GM12878 (cell line): ENCODE data around the gene VDR. TPM values are rescaled to one million over a fixed set of nuclear protein-coding genes. Genes with fewer than 3 reads are reported as not detected.

ENCODE experiments used
- ATAC-seq: fragments of 200-7000 bp; cut with Tn5 transposase; 3 replicates; pipeline ENCODE4 v1.9.1; 2020; ENCODE audit warnings: mild to moderate bottlenecking, moderate library complexity
- BruUV-seq: library from RNA; stranded (reverse); fragments of 400-500 nt; replicated peaks from 2 replicates; lab custom pipeline; 2021; lab: Mats Ljungman, UMichigan
- CTCF ChIA-PET: fragments of 300-600 bp; sonication (Branson Sonifier 250); formaldehyde crosslinking; extraction: SDS; loops from one replicate; lab custom pipeline; 2021; ENCODE audit warnings: inconsistent platforms; lab: Yijun Ruan, JAX
- POLR2A ChIA-PET: fragments of 350-600 bp; formaldehyde crosslinking; extraction: SDS; loops from one replicate; lab custom pipeline; 2021; ENCODE audit warnings: inconsistent platforms; lab: Charles Lee
- RAD21 ChIA-PET: fragments of 300-600 bp; sonication (Branson Sonifier 250); formaldehyde crosslinking; loops from one replicate; lab custom pipeline; 2023; ENCODE audit warnings: antibody characterized with exemption; ENCODE audit not compliant: unreplicated experiment; lab: Charles Lee
- SMC1A ChIA-PET: fragments of 300-600 bp; sonication (Branson Sonifier 250); formaldehyde crosslinking; loops from one replicate; lab custom pipeline; 2023; ENCODE audit not compliant: unreplicated experiment, uncharacterized antibody; lab: Charles Lee
- DNase-seq: peaks from one replicate; pipeline ENCODE4 v3.0.0-alpha.2; 2011; ENCODE audit warnings: low read depth, low spot score
- FAIRE-seq: peaks from 3 replicates; lab custom pipeline; 2011; peaks lifted over from hg19 to GRCh38; lab: Jason Lieb, UNC
- H2AFZ ChIP-seq: 2 replicates; pipeline ENCODE4 v1.6.0; 2011; ENCODE audit warnings: low read depth, low read length, control low read depth; ENCODE audit not compliant: control insufficient read depth
- H3K27ac ChIP-seq: 2 replicates; pipeline ENCODE4 v1.5.1; 2011; ENCODE audit warnings: control low read depth; ENCODE audit not compliant: control insufficient read depth, insufficient read depth
- H3K27me3 ChIP-seq, 2 experiments: replicated peaks in 1 of 2; 2 replicates each; pipeline versions ENCODE4 v1.6.0 to v1.6.1; 2011; ENCODE audit warnings: low read length in 1 of 2; ENCODE audit not compliant: control insufficient read depth in 2 of 2, insufficient read depth in 2 of 2
- H3K36me3 ChIP-seq, 2 experiments: 2 replicates each; pipeline ENCODE4 v1.5.1; 2011; ENCODE audit warnings: low read length in 1 of 2; ENCODE audit not compliant: control insufficient read depth in 2 of 2, insufficient read depth in 2 of 2
- H3K4me1 ChIP-seq: 2 replicates; pipeline ENCODE4 v1.6.1; 2011; ENCODE audit warnings: mild to moderate bottlenecking, low read length, moderate library complexity, mixed read lengths; ENCODE audit not compliant: control insufficient read depth, insufficient read depth
- H3K4me2 ChIP-seq: 2 replicates; pipeline ENCODE4 v1.6.0; 2011; ENCODE audit warnings: control low read depth; ENCODE audit not compliant: control insufficient read depth, insufficient read depth
- H3K4me3 ChIP-seq: fragments of 200-600 bp; sonication (generic); 2 replicates; pipeline ENCODE4 v1.5.1; 2016
- H3K79me2 ChIP-seq: 2 replicates; pipeline ENCODE4 v1.6.0; 2011; ENCODE audit warnings: low read length; ENCODE audit not compliant: control insufficient read depth, insufficient read depth
- H3K9ac ChIP-seq: 2 replicates; pipeline ENCODE4 v1.8.0; 2011; ENCODE audit warnings: low read length, control low read depth, mixed read lengths; ENCODE audit not compliant: control insufficient read depth, insufficient read depth
- H3K9me3 ChIP-seq: replicated peaks from 3 replicates; pipeline ENCODE4 v1.5.1; 2011; ENCODE audit warnings: mild to moderate bottlenecking, low read length; ENCODE audit not compliant: control insufficient read depth, insufficient read depth
- H4K20me1 ChIP-seq: 2 replicates; pipeline ENCODE4 v1.6.0; 2011; ENCODE audit not compliant: control insufficient read depth, insufficient read depth
- CHD4 ChIP-seq: fragments of 200-600 bp; sonication (generic); IDR thresholded peaks from 2 replicates; pipeline ENCODE4 v1.6.1; 2016; ENCODE audit warnings: mild to moderate bottlenecking
- CREB1 ChIP-seq: IDR thresholded peaks from 2 replicates; pipeline ENCODE4 v1.6.1; 2012; ENCODE audit warnings: low read depth, mild to moderate bottlenecking, inconsistent platforms
- CUX1 ChIP-seq: IDR thresholded peaks from 2 replicates; pipeline ENCODE4 v1.6.1; 2012; ENCODE audit warnings: improper control_type of control experiment, low read depth, low read length; ENCODE audit not compliant: insufficient replicate concordance
- EGR1 ChIP-seq, 2 experiments: IDR thresholded peaks; 1 replicate in 1 of 2; 2 replicates in 1 of 2; pipeline ENCODE4 v1.6.1; 2011 to 2012; ENCODE audit warnings: low read depth in 2 of 2, low read length in 2 of 2, borderline replicate concordance in 1 of 2, mild to moderate bottlenecking in 1 of 2, moderate library complexity in 1 of 2
- ESRRA ChIP-seq: IDR thresholded peaks from 2 replicates; pipeline ENCODE4 v1.6.1; 2012; ENCODE audit warnings: mild to moderate bottlenecking, low read length, improper control_type of control experiment
- IRF4 ChIP-seq: IDR thresholded peaks from 2 replicates; pipeline ENCODE4 v1.6.1; 2011; ENCODE audit warnings: low read depth, low read length
- NBN ChIP-seq: fragments of 450-650 bp; IDR thresholded peaks from 2 replicates; pipeline ENCODE4 v1.6.1; 2016
- NFIC ChIP-seq: IDR thresholded peaks from 2 replicates; pipeline ENCODE4 v1.6.1; 2012; ENCODE audit warnings: low read depth, mild to moderate bottlenecking, inconsistent platforms, low read length, moderate library complexity
- NFYB ChIP-seq: IDR thresholded peaks from 2 replicates; pipeline ENCODE4 v1.6.1; 2011; ENCODE audit warnings: low read depth, mild to moderate bottlenecking, low read length, improper control_type of control experiment, moderate library complexity; ENCODE audit not compliant: insufficient read depth
- NR2C1 ChIP-seq: fragments of 450-650 bp; IDR thresholded peaks from 2 replicates; pipeline ENCODE4 v1.6.1; 2017; ENCODE audit warnings: antibody characterized with exemption, mild to moderate bottlenecking, moderate library complexity
- SPI1 ChIP-seq: IDR thresholded peaks from 2 replicates; pipeline ENCODE4 v1.6.1; 2011; ENCODE audit warnings: low read depth, mild to moderate bottlenecking, low read length, moderate library complexity, borderline replicate concordance; ENCODE audit not compliant: insufficient read depth
- TAF1 ChIP-seq: IDR thresholded peaks from 2 replicates; pipeline ENCODE4 v1.6.1; 2011; ENCODE audit warnings: mild to moderate bottlenecking, low read depth, low read length, borderline replicate concordance
- TBL1XR1 ChIP-seq: IDR thresholded peaks from 2 replicates; pipeline ENCODE4 v1.6.1; 2012; ENCODE audit warnings: low read depth, low read length, improper control_type of control experiment
- WRNIP1 ChIP-seq: IDR thresholded peaks from 2 replicates; pipeline ENCODE4 v1.6.1; 2011; ENCODE audit warnings: low read depth, low read length, improper control_type of control experiment, borderline replicate concordance
- ZNF384 ChIP-seq: IDR thresholded peaks from 2 replicates; pipeline ENCODE4 v1.6.1; 2012; ENCODE audit warnings: low read depth, mild to moderate bottlenecking, low read length, improper control_type of control experiment, borderline replicate concordance
- ZZZ3 ChIP-seq: IDR thresholded peaks from 2 replicates; pipeline ENCODE4 v1.6.1; 2011; ENCODE audit warnings: low read depth; ENCODE audit not compliant: control insufficient read depth, insufficient read length
- WGBS: methylation state at CpG from one replicate; pipeline ENCODE4 v1.1.6; 2016; ENCODE audit warnings: low lambda C conversion rate; ENCODE audit not compliant: insufficient replicate concordance, insufficient coverage; ENCODE audit errors: missing lambda C conversion rate; 5-methylcytosine and 5-hydroxymethylcytosine counted together
- in situ Hi-C: fragments of 300-500 bp; cut with MboI; formaldehyde crosslinking; loops from 9 replicates; pipeline ENCODE4 v1.14.3; 2018; ENCODE audit warnings: mixed read lengths
- intact Hi-C: fragments of 100-400 bp; cut with micrococcal nuclease; formaldehyde crosslinking; loops from one replicate; pipeline ENCODE4 v1.14.2; 2022; ENCODE audit not compliant: unreplicated experiment
- polyA plus RNA-seq, 11 experiments: library from polyadenylated mRNA; depleted of rRNA in 4 of 11; unstranded in 6 of 11; stranded (reverse) in 5 of 11; fragments of >200 nt; fragmentation: Nextera tagmentation in 4 of 11; fragmentation: Illumina TruSeq in 1 of 11; extraction: Ambion mirVana in 4 of 11; extraction: Trizol in 1 of 11; gene quantifications; 1 replicate in 1 of 11; 2 replicates in 10 of 11; pipeline versions ENCODE4 v1.2.1 to v1.2.3, GENCODE V29; 2011 to 2016; ENCODE audit warnings: inconsistent platforms in 2 of 11, missing spikeins in 2 of 11, low read depth in 1 of 11
- total RNA-seq, 4 experiments: library from RNA; depleted of rRNA in 3 of 4; stranded (reverse); fragments of >200 nt in 3 of 4; fragmentation: Illumina TruSeq in 1 of 4; extraction: Trizol in 1 of 4; gene quantifications; 2 replicates each; pipeline versions ENCODE4 v1.2.1 to v1.2.3, GENCODE V29; 2013 to 2021

The VDR gene
- total and polyA plus RNA-seq, 10 of the 15 experiments (the other 5 are each of a cell fraction or from before 2014, with no cell fraction given): 0.27 to 7.9 (median 3.0) TPM

DNA sequence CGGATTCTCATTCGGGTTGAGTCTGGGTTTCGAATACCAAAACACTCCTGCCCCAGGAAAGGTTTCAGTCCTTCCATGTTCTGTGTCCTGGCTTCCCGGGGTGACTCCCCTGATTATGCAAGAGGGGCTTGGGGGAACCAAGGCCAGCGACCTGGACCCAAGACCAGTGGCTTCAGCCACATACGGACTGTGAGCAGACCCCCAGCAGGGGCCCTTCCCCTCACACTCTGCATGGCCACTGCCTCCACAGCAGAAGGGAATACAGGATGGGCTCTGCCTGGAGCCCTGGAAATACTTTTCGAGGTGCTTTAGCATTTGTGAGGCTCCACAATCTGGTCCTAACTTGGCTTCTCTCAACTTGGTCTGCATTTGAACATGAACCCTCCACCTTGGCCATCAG is 104.2 kb downstream of the VDR start:
- H3K79me2 ChIP-seq: no peaks in the 10 kb centered on the region; the same call in 1 of the 2 replicates
- BruUV-seq: no TSS peak
- DNase-seq: no peak
- no peaks in the 10 kb centered on the region for H4K20me1 ChIP-seq
- no peak for FAIRE-seq
- H3K9ac ChIP-seq: no peak overlapping the region
- H3K36me3 ChIP-seq: no peaks in the 10 kb centered on the region; a peak in 2 of 4 replicates
- ChIA-PET RAD21 (interaction anchor here (2.8 to 7.5 kb wide), 2 partner anchors 17 to 37 kb away, joined by 14 to 166 read pairs; no protein-coding TSS in a partner anchor), CTCF (interaction anchor here (1.7 to 7.9 kb wide), 3 partner anchors 17 to 85 kb away, joined by 5 to 215 read pairs (median 11); no protein-coding TSS in a partner anchor), POLR2A (interaction anchor here (1.5 kb wide), 1 partner anchor 9 kb away, joined by 4 read pairs; no protein-coding TSS in a partner anchor), SMC1A (interaction anchor here (1.0 to 3.0 kb wide), 3 partner anchors 12 to 36 kb away, joined by 3 to 19 read pairs (median 11); no protein-coding TSS in a partner anchor)
- H3K4me3 ChIP-seq: no peak overlapping the region
- H3K27ac ChIP-seq: no peak overlapping the region
- no peak for TF ChIP-seq CHD4
- TF ChIP-seq CREB1: no peak
- no peak for TF ChIP-seq SPI1
- no peak for TF ChIP-seq ZZZ3
- TF ChIP-seq NBN: no peak
- TF ChIP-seq NFIC: no peak
- no peak for TF ChIP-seq TAF1
- TF ChIP-seq TBL1XR1: no peak
- TF ChIP-seq CUX1: no peak
- TF ChIP-seq ESRRA: no peak
- no peak for TF ChIP-seq IRF4
- no peak for TF ChIP-seq WRNIP1
- no peak for TF ChIP-seq NFYB
- no peak for TF ChIP-seq ZNF384
- TF ChIP-seq EGR1 (IDR thresholded peaks at IDR 0.05; ENCODE audit: borderline replicate concordance in 1 of 2, low read depth in 2 of 2, low read length in 2 of 2): no peak
- TF ChIP-seq NR2C1: no peak
- H3K27me3 ChIP-seq: no peaks in the 10 kb centered on the region; a peak in 1 of 4 replicates
- no peak overlapping the region for H2AFZ ChIP-seq
- no peaks in the 10 kb centered on the region for H3K9me3 ChIP-seq
- 91% methylated on average over 6 of the region's 7 CpGs for WGBS
- ATAC-seq: no peak
- in situ Hi-C loops: no loop called here
- peaks cover 16% of the 10 kb centered on the region for H3K4me1 ChIP-seq
- no peak overlapping the region for H3K4me2 ChIP-seq
- intact Hi-C loops: no loop called here
